ENCODE measurements around the gene TLK2.

Gene TLK2

DNA sequence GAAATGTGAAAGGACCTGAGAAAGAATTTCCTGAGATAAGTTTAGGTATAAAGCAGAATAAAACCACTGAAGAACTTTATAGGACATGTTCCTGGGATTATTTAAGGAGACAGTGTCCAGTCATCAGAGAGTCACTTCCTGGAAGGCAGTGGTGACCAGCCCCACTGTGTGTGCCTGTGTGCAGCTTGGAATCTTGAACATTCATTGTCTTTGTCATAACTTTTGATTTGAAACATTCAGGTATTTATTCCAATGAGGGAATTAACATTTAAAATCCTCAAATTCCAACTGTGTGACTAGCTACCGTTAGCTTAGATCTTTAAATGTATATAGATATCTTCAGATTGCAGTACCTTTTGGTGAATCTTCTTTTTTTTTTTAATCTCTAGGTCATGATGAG lies 87.2 kb downstream of the TLK2 start:
- peak; percentile 81 for DNase-seq
- Histone ChIP-seq H3K4me3 (ENCODE audit: low read depth, low read length) (no peak overlapping the region), H3K27ac (peak overlapping the region; percentile 81), H3K36me3 (replicated peaks) (peaks cover 13% of the 10 kb centered on the region), H3K27me3 (replicated peaks) (no peaks in the 10 kb centered on the region)
- TF ChIP-seq, protein P1, sequence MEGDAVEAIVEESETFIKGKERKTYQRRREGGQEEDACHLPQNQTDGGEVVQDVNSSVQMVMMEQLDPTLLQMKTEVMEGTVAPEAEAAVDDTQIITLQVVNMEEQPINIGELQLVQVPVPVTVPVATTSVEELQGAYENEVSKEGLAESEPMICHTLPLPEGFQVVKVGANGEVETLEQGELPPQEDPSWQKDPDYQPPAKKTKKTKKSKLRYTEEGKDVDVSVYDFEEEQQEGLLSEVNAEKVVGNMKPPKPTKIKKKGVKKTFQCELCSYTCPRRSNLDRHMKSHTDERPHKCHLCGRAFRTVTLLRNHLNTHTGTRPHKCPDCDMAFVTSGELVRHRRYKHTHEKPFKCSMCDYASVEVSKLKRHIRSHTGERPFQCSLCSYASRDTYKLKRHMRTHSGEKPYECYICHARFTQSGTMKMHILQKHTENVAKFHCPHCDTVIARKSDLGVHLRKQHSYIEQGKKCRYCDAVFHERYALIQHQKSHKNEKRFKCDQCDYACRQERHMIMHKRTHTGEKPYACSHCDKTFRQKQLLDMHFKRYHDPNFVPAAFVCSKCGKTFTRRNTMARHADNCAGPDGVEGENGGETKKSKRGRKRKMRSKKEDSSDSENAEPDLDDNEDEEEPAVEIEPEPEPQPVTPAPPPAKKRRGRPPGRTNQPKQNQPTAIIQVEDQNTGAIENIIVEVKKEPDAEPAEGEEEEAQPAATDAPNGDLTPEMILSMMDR (IDR thresholded peaks at IDR 0.05; ENCODE audit: low read depth, low read length, missing control alignments): no peak
- in situ Hi-C loops (cut with HindIII; ENCODE audit: low pct_ligation_motif_present, low sequenced_read_pairs): no loop called here

DNA sequence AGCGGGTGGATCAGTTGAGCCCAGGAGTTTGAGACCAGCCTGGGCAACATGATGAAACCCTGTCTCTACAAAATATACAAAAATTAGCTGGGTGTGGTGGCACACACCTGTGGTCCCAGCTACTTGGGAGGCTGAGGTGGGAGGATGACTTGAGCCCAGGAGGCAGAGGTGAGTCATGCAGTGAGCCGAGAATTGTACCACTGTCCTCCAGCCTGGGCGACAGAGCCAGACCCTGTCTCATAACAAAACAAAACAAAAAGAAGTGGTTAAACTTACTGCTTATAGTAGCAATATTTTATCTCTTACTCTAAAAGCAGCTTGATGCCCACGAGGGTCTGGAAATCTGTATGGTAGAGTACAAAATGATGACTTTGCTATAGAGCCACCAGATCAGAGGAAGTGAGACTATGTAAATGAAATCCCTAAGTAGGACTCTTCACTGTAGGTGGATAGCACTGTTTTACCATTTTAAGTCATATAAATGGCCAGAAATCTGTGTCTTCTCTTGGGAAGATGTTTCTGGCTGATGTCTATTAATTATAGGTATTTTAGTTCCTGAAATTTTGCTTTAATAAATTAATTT lies 88.5 kb downstream of the TLK2 start:
- Histone ChIP-seq H3K27me3 (replicated peaks) (no peaks in the 10 kb centered on the region), H3K27ac (peak overlapping the region; percentile 81), H3K4me3 (ENCODE audit: low read depth, low read length) (no peak overlapping the region), H3K36me3 (replicated peaks) (peaks cover 13% of the 10 kb centered on the region)
- TF ChIP-seq, protein P1 (IDR thresholded peaks at IDR 0.05; ENCODE audit: low read depth, low read length, missing control alignments): no peak
- DNase-seq: no peak
- in situ Hi-C loops (cut with HindIII; ENCODE audit: low pct_ligation_motif_present, low sequenced_read_pairs): no loop called here

DNA sequence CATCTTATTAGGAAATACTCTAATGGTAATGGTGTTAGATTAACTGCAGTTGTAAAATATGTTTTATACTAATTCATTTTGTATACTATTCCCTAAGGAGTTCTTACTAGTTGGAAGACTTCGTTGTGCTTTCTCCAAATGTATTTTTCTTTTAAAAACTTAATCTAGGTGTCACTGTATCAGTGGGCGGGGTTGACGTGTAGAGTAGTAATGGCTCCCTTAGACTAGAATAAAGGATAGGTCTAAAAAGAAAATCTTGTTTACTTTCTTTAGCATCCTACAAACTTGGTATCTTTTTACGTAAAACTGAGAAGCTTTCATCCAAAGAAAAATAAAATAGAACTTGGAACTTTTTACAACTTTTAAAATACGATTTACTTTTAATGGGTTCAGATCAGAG lies 93.9 kb downstream of the TLK2 start:
- Histone ChIP-seq H3K36me3 (replicated peaks) (peaks cover 3% of the 10 kb centered on the region), H3K4me3 (ENCODE audit: low read depth, low read length) (no peak overlapping the region), H3K27me3 (replicated peaks) (no peaks in the 10 kb centered on the region), H3K27ac (peak overlapping the region; percentile 96)
- TF ChIP-seq, protein P1 (IDR thresholded peaks at IDR 0.05; ENCODE audit: low read depth, low read length, missing control alignments): no peak
- DNase-seq: peak; percentile 30
- in situ Hi-C loops (cut with HindIII; ENCODE audit: low pct_ligation_motif_present, low sequenced_read_pairs): no loop called here

DNA sequence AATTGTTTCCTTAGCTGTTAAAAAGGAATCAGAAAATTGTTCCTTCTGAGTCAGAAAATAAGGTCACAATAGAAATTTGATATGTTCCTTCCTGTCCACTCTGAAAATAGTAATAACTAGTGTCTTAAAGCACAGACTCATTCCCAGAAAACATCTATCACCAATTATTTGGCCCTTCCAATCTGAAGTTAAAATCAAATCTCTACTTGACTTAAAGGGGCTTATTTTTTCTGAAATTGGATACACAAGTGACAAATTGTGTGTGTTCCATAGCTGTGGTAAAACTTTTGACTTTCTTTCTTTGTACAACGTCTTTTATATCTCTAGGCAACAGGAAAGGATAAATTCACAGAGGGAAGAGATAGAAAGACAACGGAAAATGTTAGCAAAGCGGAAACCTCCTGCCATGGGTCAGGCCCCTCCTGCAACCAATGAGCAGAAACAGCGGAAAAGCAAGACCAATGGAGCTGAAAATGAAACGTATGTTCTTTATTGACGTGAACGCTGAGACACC lies 94.3 kb downstream of the TLK2 start:
- TF ChIP-seq, protein P1 (IDR thresholded peaks at IDR 0.05; ENCODE audit: low read depth, low read length, missing control alignments): no peak
- Histone ChIP-seq H3K36me3 (replicated peaks) (peaks cover 3% of the 10 kb centered on the region), H3K27ac (peak overlapping the region; percentile 96), H3K4me3 (ENCODE audit: low read depth, low read length) (no peak overlapping the region), H3K27me3 (replicated peaks) (no peaks in the 10 kb centered on the region)
- in situ Hi-C loops (cut with HindIII; ENCODE audit: low pct_ligation_motif_present, low sequenced_read_pairs): no loop called here
- peak; percentile 78 for DNase-seq

DNA sequence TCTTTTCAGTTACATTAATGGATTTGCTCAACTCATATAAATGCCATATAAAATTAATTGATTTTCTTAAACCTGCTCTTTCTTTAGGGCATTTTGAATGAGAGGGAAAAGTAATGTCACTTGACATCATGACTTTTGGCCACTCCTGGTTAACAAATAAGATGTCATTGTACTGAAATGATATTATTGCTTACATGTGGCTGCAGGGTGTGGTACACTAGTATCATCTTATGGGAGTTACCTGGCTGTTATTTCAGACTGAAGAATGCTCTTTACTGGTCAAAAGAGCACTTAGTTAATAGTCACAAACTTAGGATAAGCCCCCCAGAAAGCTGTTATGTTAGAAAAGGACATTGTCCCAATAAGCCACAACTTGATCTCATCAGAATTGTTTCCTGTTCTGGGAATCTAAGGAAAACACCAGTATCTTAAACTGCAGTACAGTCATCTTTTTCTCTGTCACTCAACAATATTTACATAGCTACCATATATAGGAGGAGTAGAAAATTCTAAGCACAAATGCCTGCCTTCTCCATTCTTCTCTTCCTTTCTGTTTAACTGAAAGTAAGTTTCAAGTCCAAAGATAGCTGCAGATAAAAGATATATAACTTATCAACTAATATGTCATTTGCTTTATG lies 95.0 kb downstream of the TLK2 start:
- no peak for DNase-seq
- in situ Hi-C loops (cut with HindIII; ENCODE audit: low pct_ligation_motif_present, low sequenced_read_pairs): no loop called here
- TF ChIP-seq, protein P1 (IDR thresholded peaks at IDR 0.05; ENCODE audit: low read depth, low read length, missing control alignments): no peak
- H3K27ac ChIP-seq: peak overlapping the region; percentile 96
- no peak overlapping the region for H3K4me3 ChIP-seq (ENCODE audit: low read depth, low read length)
- peaks cover 3% of the 10 kb centered on the region for H3K36me3 ChIP-seq (replicated peaks)
- no peaks in the 10 kb centered on the region for H3K27me3 ChIP-seq (replicated peaks)
